Kidney epithelial cell (primary cell): ENCODE measurements around the gene CSPG5. TPM values are rescaled to one million over a fixed set of nuclear protein-coding genes. Genes with fewer than 3 reads are reported as not detected.

Experiments used
- DNase-seq: peaks from one replicate; pipeline ENCODE4 v3.0.0-alpha.2; 2010; ENCODE audit warnings: low read depth
- H3K27me3 ChIP-seq: 2 replicates; pipeline ENCODE4 v1.6.0; 2011; ENCODE audit warnings: low read length; ENCODE audit not compliant: control insufficient read depth, insufficient read depth
- H3K36me3 ChIP-seq: 2 replicates; pipeline ENCODE4 v1.5.1; 2011; ENCODE audit warnings: low read length; ENCODE audit not compliant: control insufficient read depth, insufficient read depth
- H3K4me3 ChIP-seq: 2 replicates; pipeline ENCODE4 v1.5.1; 2011; ENCODE audit warnings: low read depth, mild to moderate bottlenecking, control low read depth, low read length
- total RNA-seq: library from RNA; depleted of rRNA; stranded (reverse); fragments of >200 nt; gene quantifications from 2 replicates; pipeline ENCODE4 v1.2.3, GENCODE V29; 2015
- TF ChIP-seq, protein P1 (sequence below): IDR thresholded peaks from 2 replicates; pipeline ENCODE4 v1.5.1; 2011; ENCODE audit warnings: mild to moderate bottlenecking, moderate library complexity, low read length, control low read depth, inconsistent platforms; ENCODE audit not compliant: insufficient read depth, poor library complexity, severe bottlenecking

The CSPG5 gene
- total RNA-seq, 1 donor from 2014 or later, result 0.71 TPM

- H3K4me3 ChIP-seq, result no peak overlapping the region
- TF ChIP-seq, protein P1, sequence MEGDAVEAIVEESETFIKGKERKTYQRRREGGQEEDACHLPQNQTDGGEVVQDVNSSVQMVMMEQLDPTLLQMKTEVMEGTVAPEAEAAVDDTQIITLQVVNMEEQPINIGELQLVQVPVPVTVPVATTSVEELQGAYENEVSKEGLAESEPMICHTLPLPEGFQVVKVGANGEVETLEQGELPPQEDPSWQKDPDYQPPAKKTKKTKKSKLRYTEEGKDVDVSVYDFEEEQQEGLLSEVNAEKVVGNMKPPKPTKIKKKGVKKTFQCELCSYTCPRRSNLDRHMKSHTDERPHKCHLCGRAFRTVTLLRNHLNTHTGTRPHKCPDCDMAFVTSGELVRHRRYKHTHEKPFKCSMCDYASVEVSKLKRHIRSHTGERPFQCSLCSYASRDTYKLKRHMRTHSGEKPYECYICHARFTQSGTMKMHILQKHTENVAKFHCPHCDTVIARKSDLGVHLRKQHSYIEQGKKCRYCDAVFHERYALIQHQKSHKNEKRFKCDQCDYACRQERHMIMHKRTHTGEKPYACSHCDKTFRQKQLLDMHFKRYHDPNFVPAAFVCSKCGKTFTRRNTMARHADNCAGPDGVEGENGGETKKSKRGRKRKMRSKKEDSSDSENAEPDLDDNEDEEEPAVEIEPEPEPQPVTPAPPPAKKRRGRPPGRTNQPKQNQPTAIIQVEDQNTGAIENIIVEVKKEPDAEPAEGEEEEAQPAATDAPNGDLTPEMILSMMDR, result no peak
- peaks cover 2% of the 10 kb centered on the region for H3K36me3 ChIP-seq
- no peak for DNase-seq
- no peaks in the 10 kb centered on the region for H3K27me3 ChIP-seq
Measured at GRCh38 chr3:47592066-47592795, 13.6 kb upstream of the CSPG5 start.

GRCh38 chr3:47590216-47590615 is 11.6 kb upstream of the CSPG5 start:
- Histone ChIP-seq H3K36me3 (peaks cover 2% of the 10 kb centered on the region), H3K27me3 (no peaks in the 10 kb centered on the region), H3K4me3 (no peak overlapping the region)
- no peak for DNase-seq
- TF ChIP-seq, protein P1, result no peak

GRCh38 chr3:47588587-47588986 is 9.9 kb upstream of the CSPG5 start:
- Histone ChIP-seq H3K36me3 (peaks cover 2% of the 10 kb centered on the region), H3K27me3 (no peaks in the 10 kb centered on the region), H3K4me3 (no peak overlapping the region)
- no peak for DNase-seq
- TF ChIP-seq, protein P1, result no peak

- Histone ChIP-seq H3K4me3 (no peak overlapping the region), H3K36me3 (peaks cover 2% of the 10 kb centered on the region), H3K27me3 (no peaks in the 10 kb centered on the region)
- TF ChIP-seq, protein P1, result no peak
- DNase-seq, result no peak
Measured at GRCh38 chr3:47588053-47588452, 9.4 kb upstream of the CSPG5 start.

DNA sequence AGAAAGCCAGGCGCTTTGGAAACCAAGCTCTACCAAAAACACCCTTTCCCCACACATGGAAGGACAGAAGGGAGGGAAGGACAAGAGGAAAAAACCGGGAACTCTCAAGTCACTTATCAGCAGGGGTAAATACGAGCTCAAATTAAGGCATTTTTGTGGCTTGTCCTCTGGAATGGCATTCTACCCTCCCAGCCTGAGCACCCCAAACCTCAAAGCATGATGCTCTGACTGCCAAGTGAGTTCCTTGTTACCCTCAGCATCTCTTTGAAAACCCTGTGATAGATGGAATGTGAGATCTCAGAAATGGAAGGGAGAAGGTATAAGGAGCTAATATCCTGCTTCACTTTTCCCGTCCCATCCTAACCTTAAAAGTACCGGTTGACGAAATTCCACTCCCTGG is 8.1 kb upstream of the CSPG5 start:
- DNase-seq, result no peak
- Histone ChIP-seq H3K36me3 (peaks cover 2% of the 10 kb centered on the region), H3K27me3 (no peaks in the 10 kb centered on the region), H3K4me3 (no peak overlapping the region)
- TF ChIP-seq, protein P1, result no peak
